AG04450 (cell line): ENCODE measurements around the gene TUT4. TPM values are rescaled to one million over a fixed set of nuclear protein-coding genes. Genes with fewer than 3 reads are reported as not detected.

ENCODE experiments used
- CTCF ChIA-PET: fragments of 300-600, 350-600 bp; formaldehyde crosslinking; extraction: SDS; loops from one replicate; lab custom pipeline; 2022; ENCODE audit warnings: antibody characterized with exemption, inconsistent platforms; lab: Charles Lee
- POLR2A ChIA-PET: fragments of 350-600 bp; formaldehyde crosslinking; extraction: SDS; loops from one replicate; lab custom pipeline; 2021; ENCODE audit warnings: antibody characterized with exemption, inconsistent platforms; lab: Yijun Ruan, JAX
- DNase-seq: peaks from one replicate; pipeline ENCODE4 v3.0.0-alpha.2; 2011; ENCODE audit warnings: low read depth, low spot score
- H3K27ac ChIP-seq: one replicate; pipeline ENCODE4 v1.5.1; 2012; ENCODE audit warnings: low read depth, low read length, control low read depth
- H3K27me3 ChIP-seq: one replicate; pipeline ENCODE4 v1.6.0; 2012; ENCODE audit warnings: low read length; ENCODE audit not compliant: control insufficient read depth, insufficient read depth
- H3K4me3 ChIP-seq: 2 replicates; pipeline ENCODE4 v1.5.1; 2011; ENCODE audit warnings: mild to moderate bottlenecking, low read depth, low read length, control low read depth
- H3K9me3 ChIP-seq: 2 replicates; pipeline ENCODE4 v1.5.1; 2012; ENCODE audit warnings: low read length; ENCODE audit not compliant: control insufficient read depth, insufficient read depth
- CTCF ChIP-seq: IDR thresholded peaks from 2 replicates; pipeline ENCODE4 v1.5.1; 2011; ENCODE audit warnings: low read depth, low read length, control low read depth, inconsistent platforms
- polyA plus RNA-seq: library from polyadenylated mRNA; depleted of rRNA; stranded (reverse); fragments of >200 nt; gene quantifications from 2 replicates; pipeline ENCODE4 v1.2.3, GENCODE V29; 2011

The TUT4 gene
- polyA plus RNA-seq, 1 experiment = 30.0 TPM

- no peak for DNase-seq
- Histone ChIP-seq H3K4me3 (no peak overlapping the region), H3K27me3 (no peaks in the 10 kb centered on the region), H3K9me3 (no peaks in the 10 kb centered on the region), H3K27ac (no peak overlapping the region)
- ChIA-PET POLR2A (interaction anchor here (0.7 kb wide), 1 partner anchor 756 kb away, joined by 3 read pairs; no protein-coding TSS in a partner anchor), CTCF (no interaction called here)
- TF ChIP-seq CTCF = no peak
Observed at GRCh38 chr1:52414942-52415341, 137.9 kb downstream of the TUT4 start.

- no peak for TF ChIP-seq CTCF
- Histone ChIP-seq H3K9me3 (no peaks in the 10 kb centered on the region), H3K4me3 (no peak overlapping the region), H3K27me3 (no peaks in the 10 kb centered on the region), H3K27ac (no peak overlapping the region)
- peak; percentile 1 for DNase-seq
- CTCF ChIA-PET = interaction anchor here (0.6 to 1.1 kb wide), 2 partner anchors 273 to 274 kb away, joined by 4 read pairs; no protein-coding TSS in a partner anchor
- POLR2A ChIA-PET = interaction anchor here (1.0 kb wide), 1 partner anchor 9 kb away, joined by 3 read pairs; the partner anchor contains the start of genes ORC1 and PRPF38A
Observed at GRCh38 chr1:52413410-52413989, 139.4 kb downstream of the TUT4 start.

- Histone ChIP-seq H3K27me3 (no peaks in the 10 kb centered on the region), H3K4me3 (peak overlapping the region; percentile 97), H3K9me3 (no peaks in the 10 kb centered on the region), H3K27ac (peak overlapping the region; percentile 86)
- CTCF ChIA-PET = interaction anchor here (0.8 to 1.3 kb wide), 4 partner anchors 11 to 282 kb away, joined by 3 to 6 read pairs (median 4); no protein-coding TSS in a partner anchor
- DNase-seq = no peak
- POLR2A ChIA-PET = interaction anchor here (0.5 to 2.2 kb wide), 7 partner anchors 9 to 283 kb away, joined by 3 to 9 read pairs (median 3); partner anchors contain the start of genes CC2D1B and TUT4
- TF ChIP-seq CTCF = no peak
Observed at GRCh38 chr1:52404975-52405338, 147.9 kb downstream of the TUT4 start.

- H3K27ac ChIP-seq = peak within 1 kb of the TSS; percentile 86
- TF ChIP-seq CTCF = peak; percentile 60
- peak within 1 kb of the TSS; percentile 97 for H3K4me3 ChIP-seq
- no peaks in the 10 kb centered on the region for H3K9me3 ChIP-seq
- ChIA-PET CTCF (interaction anchor here (1.1 to 1.3 kb wide), 3 partner anchors 11 to 277 kb away, joined by 3 to 4 read pairs (median 3); no protein-coding TSS in a partner anchor), POLR2A (interaction anchor here (0.5 to 2.2 kb wide), 9 partner anchors 9 to 322 kb away, joined by 3 to 9 read pairs (median 3); partner anchors contain the start of genes CC2D1B, TUT4 and ZYG11B)
- peak; percentile 90 for DNase-seq
- no peaks in the 10 kb centered on the region for H3K27me3 ChIP-seq
Observed at GRCh38 chr1:52404116-52404974, 148.5 kb downstream of the TUT4 start, which contains the start of the genes ORC1 and PRPF38A. Gene ORC1 (minus strand): TSS chr1:52404423. CDS start chr1:52402223, 2,200 bp downstream. Gene PRPF38A (plus strand): TSS chr1:52404602. CDS start chr1:52404750, 148 bp downstream.
